Vagina (tissue), 2 donors: ENCODE data around the gene PRPF19. TPM values are rescaled to one million over a fixed set of nuclear protein-coding genes. Genes with fewer than 3 reads are reported as not detected.
"Not testable (repeated sequence)": the region's sequence is repeated elsewhere in the genome, so short reads cannot be mapped to it uniquely, and the experiment has no call there.

ENCODE experiments used
- DNase-seq, 2 donors: peaks; one replicate each; pipeline ENCODE4 v3.0.0-alpha.2; 2017; ENCODE audit errors: extremely low spot score in 2 of 2
- H3K27ac ChIP-seq: fragments of 200-600 bp; sonication (generic); one replicate; pipeline ENCODE4 v1.5.1; 2019
- H3K27me3 ChIP-seq: fragments of 200-600 bp; sonication (generic); one replicate; pipeline ENCODE4 v1.5.1; 2019
- H3K36me3 ChIP-seq, 2 donors: fragments of 200-600 bp; sonication (generic); one replicate each; pipeline ENCODE4 v1.5.1; 2017 to 2019
- H3K4me1 ChIP-seq: fragments of 200-600 bp; sonication (generic); one replicate; pipeline ENCODE4 v1.5.1; 2019
- H3K4me3 ChIP-seq, 2 donors: fragments of 200-600 bp; sonication (generic); 1 replicate in 1 of 2; 2 replicates in 1 of 2; pipeline ENCODE4 v1.5.1; 2016 to 2019
- H3K9me3 ChIP-seq: fragments of 200-600 bp; sonication (generic); one replicate; pipeline ENCODE4 v1.5.1; 2019
- POLR2A ChIP-seq, 2 donors: fragments of 450-650 bp; IDR thresholded peaks; one replicate each; pipeline ENCODE4 v1.6.1; 2017; ENCODE audit warnings: antibody characterized with exemption in 2 of 2, mild to moderate bottlenecking in 2 of 2, moderate library complexity in 2 of 2
- POLR2AphosphoS5 ChIP-seq, 2 donors: sonication (generic); formaldehyde crosslinking; IDR thresholded peaks; one replicate each; pipeline ENCODE4 v1.9.0; 2017; ENCODE audit warnings: antibody characterized with exemption in 2 of 2, mild to moderate bottlenecking in 2 of 2, low read depth in 1 of 2; ENCODE audit not compliant: insufficient read depth in 1 of 2
- intact Hi-C: fragments of 100-400 bp; cut with DNase I; formaldehyde crosslinking; loops from one replicate; pipeline ENCODE4 v1.15.1; 2023
- total RNA-seq: library from RNA; depleted of rRNA; stranded (reverse); fragments of >200 nt; gene quantifications from one replicate; pipeline ENCODE4 v1.2.3, GENCODE V29; 2016
- TF ChIP-seq, protein P1 (sequence below), 3 experiments: fragments of 450-650 bp in 2 of 3; fragments of 200-600 bp in 1 of 3; sonication (generic) in 1 of 3; IDR thresholded peaks; one replicate each; pipeline ENCODE4 v1.5.1; 2017 to 2019; ENCODE audit warnings: antibody characterized with exemption in 3 of 3, mild to moderate bottlenecking in 2 of 3, moderate library complexity in 2 of 3

Gene PRPF19
- total RNA-seq, 1 donor from 2014 or later, result 54.0 TPM

GRCh38 chr11:60910711-60911380 is 4.5 kb upstream of the PRPF19 start:
- no peak for DNase-seq
- Histone ChIP-seq H3K27ac (no peak overlapping the region), H3K9me3 (no peaks in the 10 kb centered on the region), H3K27me3 (no peaks in the 10 kb centered on the region), H3K36me3 (no peaks in the 10 kb centered on the region), H3K4me3 (no peak overlapping the region), H3K4me1 (peaks cover 24% of the 10 kb centered on the region)
- intact Hi-C loops, result no loop called here
- TF ChIP-seq, protein P1, sequence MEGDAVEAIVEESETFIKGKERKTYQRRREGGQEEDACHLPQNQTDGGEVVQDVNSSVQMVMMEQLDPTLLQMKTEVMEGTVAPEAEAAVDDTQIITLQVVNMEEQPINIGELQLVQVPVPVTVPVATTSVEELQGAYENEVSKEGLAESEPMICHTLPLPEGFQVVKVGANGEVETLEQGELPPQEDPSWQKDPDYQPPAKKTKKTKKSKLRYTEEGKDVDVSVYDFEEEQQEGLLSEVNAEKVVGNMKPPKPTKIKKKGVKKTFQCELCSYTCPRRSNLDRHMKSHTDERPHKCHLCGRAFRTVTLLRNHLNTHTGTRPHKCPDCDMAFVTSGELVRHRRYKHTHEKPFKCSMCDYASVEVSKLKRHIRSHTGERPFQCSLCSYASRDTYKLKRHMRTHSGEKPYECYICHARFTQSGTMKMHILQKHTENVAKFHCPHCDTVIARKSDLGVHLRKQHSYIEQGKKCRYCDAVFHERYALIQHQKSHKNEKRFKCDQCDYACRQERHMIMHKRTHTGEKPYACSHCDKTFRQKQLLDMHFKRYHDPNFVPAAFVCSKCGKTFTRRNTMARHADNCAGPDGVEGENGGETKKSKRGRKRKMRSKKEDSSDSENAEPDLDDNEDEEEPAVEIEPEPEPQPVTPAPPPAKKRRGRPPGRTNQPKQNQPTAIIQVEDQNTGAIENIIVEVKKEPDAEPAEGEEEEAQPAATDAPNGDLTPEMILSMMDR (IDR thresholded peaks at IDR 0.05), result no peak
- TF ChIP-seq POLR2A (IDR thresholded peaks at IDR 0.05) (no peak), POLR2AphosphoS5 (IDR thresholded peaks at IDR 0.05; ENCODE audit: insufficient read depth in 1 of 2, low read depth in 1 of 2) (no peak)

- H3K27ac ChIP-seq, result no peak overlapping the region
- H3K36me3 ChIP-seq, result no peaks in the 10 kb centered on the region
- H3K27me3 ChIP-seq, result no peaks in the 10 kb centered on the region
- H3K4me3 ChIP-seq, result no peak overlapping the region
- peaks cover 24% of the 10 kb centered on the region for H3K4me1 ChIP-seq
- no peak for DNase-seq
- H3K9me3 ChIP-seq, result no peaks in the 10 kb centered on the region
- no peak for TF ChIP-seq POLR2A (IDR thresholded peaks at IDR 0.05)
- intact Hi-C loops, result no loop called here
Observed at GRCh38 chr11:60910281-60910687, 3.9 kb upstream of the PRPF19 start.

- not testable (repeated sequence) for DNase-seq, H3K36me3 ChIP-seq, H3K4me3 ChIP-seq, H3K27ac ChIP-seq, H3K27me3 ChIP-seq, H3K9me3 ChIP-seq
- peaks cover 28% of the 10 kb centered on the region for H3K4me1 ChIP-seq
- intact Hi-C loops, result loop anchor here (5.0 to 10.0 kb wide), 2 partner anchors 67 to 1705 kb away; partner anchors contain the start of genes CCDC86, EML3 and ROM1
Observed at GRCh38 chr11:60909680-60910280, 3.4 kb upstream of the PRPF19 start.

GRCh38 chr11:60908803-60909202 is 2.4 kb upstream of the PRPF19 start:
- Histone ChIP-seq H3K9me3 (no peaks in the 10 kb centered on the region), H3K4me1 (peaks cover 38% of the 10 kb centered on the region), H3K4me3 (no peak overlapping the region), H3K27me3 (no peaks in the 10 kb centered on the region), H3K27ac (no peak overlapping the region), H3K36me3 (no peaks in the 10 kb centered on the region)
- intact Hi-C loops, result loop anchor here (5.0 to 10.0 kb wide), 2 partner anchors 67 to 1706 kb away; partner anchors contain the start of genes CCDC86, EML3 and ROM1
- TF ChIP-seq POLR2A (IDR thresholded peaks at IDR 0.05), result no peak
- TF ChIP-seq, protein P1 (IDR thresholded peaks at IDR 0.05), result no peak
- TF ChIP-seq POLR2AphosphoS5 (IDR thresholded peaks at IDR 0.05; ENCODE audit: insufficient read depth in 1 of 2, low read depth in 1 of 2), result no peak
- DNase-seq, result no peak

GRCh38 chr11:60905551-60906113 is 753 bp downstream of the PRPF19 start:
- intact Hi-C loops, result loop anchor here (5.0 to 10.0 kb wide), 2 partner anchors 63 to 1709 kb away; partner anchors contain the start of genes CCDC86, EML3 and ROM1
- H3K27me3 ChIP-seq, result no peaks in the 10 kb centered on the region
- H3K36me3 ChIP-seq, result peaks cover 0 to 29% of the 10 kb centered on the region in 2 donors
- H3K4me1 ChIP-seq, result peaks cover 34% of the 10 kb centered on the region
- H3K27ac ChIP-seq, result peak overlapping the region; percentile 91
- no peaks in the 10 kb centered on the region for H3K9me3 ChIP-seq
- H3K4me3 ChIP-seq, result peak overlapping the region; percentile 77 to 99
- TF ChIP-seq POLR2AphosphoS5 (IDR thresholded peaks at IDR 0.05; ENCODE audit: insufficient read depth in 1 of 2, low read depth in 1 of 2), result peak in 1 of 2 donors; percentile 54
- TF ChIP-seq POLR2A (IDR thresholded peaks at IDR 0.05), result no peak
- TF ChIP-seq, protein P1 (IDR thresholded peaks at IDR 0.05), result no peak
- DNase-seq, result no peak
